SK-N-SH treated with all-trans-retinoic acid at 6 μM for 48 hours (cell line): ENCODE measurements around the gene ZBTB5.

ENCODE experiments used
- ARNTL ChIP-seq: fragments of 450-650 bp; formaldehyde crosslinking; IDR thresholded peaks from 2 replicates; pipeline ENCODE4 v1.5.0; 2020; ENCODE audit warnings: low read depth, mild to moderate bottlenecking, moderate library complexity, borderline replicate concordance
- BACH2 ChIP-seq: fragments of 250-450 bp; sonication (Bioruptor Pico); IDR thresholded peaks from 2 replicates; pipeline ENCODE4 v1.9.0; 2021; ENCODE audit warnings: mild to moderate bottlenecking, borderline replicate concordance
- CSDC2 ChIP-seq: fragments of 250-450 bp; sonication (Bioruptor Pico); IDR thresholded peaks from 2 replicates; pipeline ENCODE4 v1.5.0; 2020; ENCODE audit warnings: mild to moderate bottlenecking, moderate library complexity
- ESRRG ChIP-seq: fragments of 250-450 bp; sonication (Bioruptor Pico); IDR thresholded peaks from 2 replicates; pipeline ENCODE4 v1.6.1; 2021; ENCODE audit warnings: mild to moderate bottlenecking
- TOX ChIP-seq: fragments of 250-450 bp; sonication (Bioruptor Pico); IDR thresholded peaks from 2 replicates; pipeline ENCODE4 v1.8.0; 2021; ENCODE audit warnings: mild to moderate bottlenecking, moderate library complexity, borderline replicate concordance
- ZFP3 ChIP-seq: fragments of 250-450 bp; sonication (Bioruptor Pico); IDR thresholded peaks from 2 replicates; pipeline ENCODE4 v1.5.0; 2020; ENCODE audit warnings: mild to moderate bottlenecking, moderate library complexity
- ZFP30 ChIP-seq: fragments of 450-650 bp; formaldehyde crosslinking; IDR thresholded peaks from 2 replicates; pipeline ENCODE4 v1.5.0; 2022; ENCODE audit warnings: mild to moderate bottlenecking, moderate library complexity
- ZNF70 ChIP-seq: fragments of 450-650 bp; formaldehyde crosslinking; IDR thresholded peaks from 2 replicates; pipeline ENCODE4 v1.5.0; 2020; ENCODE audit warnings: mild to moderate bottlenecking, moderate library complexity
- ZNF8 ChIP-seq: fragments of 450-650 bp; formaldehyde crosslinking; IDR thresholded peaks from 2 replicates; pipeline ENCODE4 v1.5.0; 2020; ENCODE audit warnings: mild to moderate bottlenecking, moderate library complexity
- TF ChIP-seq, protein P1 (sequence below): fragments of 250-450 bp; sonication (Bioruptor Pico); IDR thresholded peaks from 2 replicates; pipeline ENCODE4 v1.8.0; 2020; ENCODE audit warnings: mild to moderate bottlenecking, moderate library complexity, borderline replicate concordance
- TF ChIP-seq, protein P2 (sequence below): fragments of 250-450 bp; sonication (Bioruptor Pico); IDR thresholded peaks from 2 replicates; pipeline ENCODE4 v1.8.0; 2021; ENCODE audit warnings: low read depth, mild to moderate bottlenecking, moderate library complexity, borderline replicate concordance
- TF ChIP-seq, protein P3 (sequence below): fragments of 250-450 bp; sonication (Bioruptor Pico); IDR thresholded peaks from 2 replicates; pipeline ENCODE4 v1.5.0; 2020; ENCODE audit warnings: mild to moderate bottlenecking, moderate library complexity

DNA sequence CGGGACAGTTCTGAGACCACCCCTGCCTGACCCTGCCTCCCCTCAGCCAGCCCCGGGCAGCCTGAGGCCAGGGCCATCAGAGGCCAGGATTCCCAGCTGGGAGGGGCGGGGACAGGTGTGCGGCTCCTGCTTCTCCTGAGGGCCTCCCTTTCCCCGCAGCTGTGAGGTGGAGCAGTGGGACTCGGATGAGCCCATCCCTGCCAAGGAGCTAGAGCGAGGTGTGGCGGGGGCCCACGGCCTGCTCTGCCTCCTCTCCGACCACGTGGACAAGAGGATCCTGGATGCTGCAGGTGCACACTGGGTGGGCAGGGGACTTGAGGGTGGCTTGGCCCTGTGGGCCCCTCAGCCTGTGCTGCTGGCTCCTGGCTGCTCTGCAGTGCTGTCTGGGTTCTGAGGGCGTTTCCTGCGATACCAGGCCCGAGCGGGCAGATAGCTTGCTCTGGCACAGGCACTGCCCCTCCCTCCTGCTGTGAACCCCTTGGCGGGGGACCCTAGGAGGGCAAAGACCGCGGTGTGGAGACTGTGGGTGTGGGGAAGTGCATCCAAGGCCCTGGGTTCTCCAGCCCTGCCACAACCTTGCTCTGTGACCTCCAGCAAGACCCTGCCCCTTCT lies 40.5 kb downstream of the ZBTB5 start:
- no peak for TF ChIP-seq ZNF70 (CRISPR knock-in tag)
- TF ChIP-seq ZFP30 (CRISPR knock-in tag) = no peak
- TF ChIP-seq, protein P1, sequence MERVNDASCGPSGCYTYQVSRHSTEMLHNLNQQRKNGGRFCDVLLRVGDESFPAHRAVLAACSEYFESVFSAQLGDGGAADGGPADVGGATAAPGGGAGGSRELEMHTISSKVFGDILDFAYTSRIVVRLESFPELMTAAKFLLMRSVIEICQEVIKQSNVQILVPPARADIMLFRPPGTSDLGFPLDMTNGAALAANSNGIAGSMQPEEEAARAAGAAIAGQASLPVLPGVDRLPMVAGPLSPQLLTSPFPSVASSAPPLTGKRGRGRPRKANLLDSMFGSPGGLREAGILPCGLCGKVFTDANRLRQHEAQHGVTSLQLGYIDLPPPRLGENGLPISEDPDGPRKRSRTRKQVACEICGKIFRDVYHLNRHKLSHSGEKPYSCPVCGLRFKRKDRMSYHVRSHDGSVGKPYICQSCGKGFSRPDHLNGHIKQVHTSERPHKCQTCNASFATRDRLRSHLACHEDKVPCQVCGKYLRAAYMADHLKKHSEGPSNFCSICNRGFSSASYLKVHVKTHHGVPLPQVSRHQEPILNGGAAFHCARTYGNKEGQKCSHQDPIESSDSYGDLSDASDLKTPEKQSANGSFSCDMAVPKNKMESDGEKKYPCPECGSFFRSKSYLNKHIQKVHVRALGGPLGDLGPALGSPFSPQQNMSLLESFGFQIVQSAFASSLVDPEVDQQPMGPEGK (CRISPR knock-in tag) = no peak
- no peak for TF ChIP-seq ARNTL (CRISPR knock-in tag)
- TF ChIP-seq CSDC2 (CRISPR knock-in tag) = no peak
- no peak for TF ChIP-seq ZNF8 (CRISPR knock-in tag)
- TF ChIP-seq, protein P2, sequence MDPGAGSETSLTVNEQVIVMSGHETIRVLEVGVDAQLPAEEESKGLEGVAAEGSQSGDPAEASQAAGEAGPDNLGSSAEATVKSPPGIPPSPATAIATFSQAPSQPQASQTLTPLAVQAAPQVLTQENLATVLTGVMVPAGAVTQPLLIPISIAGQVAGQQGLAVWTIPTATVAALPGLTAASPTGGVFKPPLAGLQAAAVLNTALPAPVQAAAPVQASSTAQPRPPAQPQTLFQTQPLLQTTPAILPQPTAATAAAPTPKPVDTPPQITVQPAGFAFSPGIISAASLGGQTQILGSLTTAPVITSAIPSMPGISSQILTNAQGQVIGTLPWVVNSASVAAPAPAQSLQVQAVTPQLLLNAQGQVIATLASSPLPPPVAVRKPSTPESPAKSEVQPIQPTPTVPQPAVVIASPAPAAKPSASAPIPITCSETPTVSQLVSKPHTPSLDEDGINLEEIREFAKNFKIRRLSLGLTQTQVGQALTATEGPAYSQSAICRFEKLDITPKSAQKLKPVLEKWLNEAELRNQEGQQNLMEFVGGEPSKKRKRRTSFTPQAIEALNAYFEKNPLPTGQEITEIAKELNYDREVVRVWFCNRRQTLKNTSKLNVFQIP (CRISPR knock-in tag) = no peak
- no peak for TF ChIP-seq TOX (CRISPR knock-in tag)
- TF ChIP-seq, protein P3, sequence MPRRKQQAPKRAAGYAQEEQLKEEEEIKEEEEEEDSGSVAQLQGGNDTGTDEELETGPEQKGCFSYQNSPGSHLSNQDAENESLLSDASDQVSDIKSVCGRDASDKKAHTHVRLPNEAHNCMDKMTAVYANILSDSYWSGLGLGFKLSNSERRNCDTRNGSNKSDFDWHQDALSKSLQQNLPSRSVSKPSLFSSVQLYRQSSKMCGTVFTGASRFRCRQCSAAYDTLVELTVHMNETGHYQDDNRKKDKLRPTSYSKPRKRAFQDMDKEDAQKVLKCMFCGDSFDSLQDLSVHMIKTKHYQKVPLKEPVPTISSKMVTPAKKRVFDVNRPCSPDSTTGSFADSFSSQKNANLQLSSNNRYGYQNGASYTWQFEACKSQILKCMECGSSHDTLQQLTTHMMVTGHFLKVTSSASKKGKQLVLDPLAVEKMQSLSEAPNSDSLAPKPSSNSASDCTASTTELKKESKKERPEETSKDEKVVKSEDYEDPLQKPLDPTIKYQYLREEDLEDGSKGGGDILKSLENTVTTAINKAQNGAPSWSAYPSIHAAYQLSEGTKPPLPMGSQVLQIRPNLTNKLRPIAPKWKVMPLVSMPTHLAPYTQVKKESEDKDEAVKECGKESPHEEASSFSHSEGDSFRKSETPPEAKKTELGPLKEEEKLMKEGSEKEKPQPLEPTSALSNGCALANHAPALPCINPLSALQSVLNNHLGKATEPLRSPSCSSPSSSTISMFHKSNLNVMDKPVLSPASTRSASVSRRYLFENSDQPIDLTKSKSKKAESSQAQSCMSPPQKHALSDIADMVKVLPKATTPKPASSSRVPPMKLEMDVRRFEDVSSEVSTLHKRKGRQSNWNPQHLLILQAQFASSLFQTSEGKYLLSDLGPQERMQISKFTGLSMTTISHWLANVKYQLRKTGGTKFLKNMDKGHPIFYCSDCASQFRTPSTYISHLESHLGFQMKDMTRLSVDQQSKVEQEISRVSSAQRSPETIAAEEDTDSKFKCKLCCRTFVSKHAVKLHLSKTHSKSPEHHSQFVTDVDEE = no peak
- TF ChIP-seq ESRRG = no peak
- no peak for TF ChIP-seq BACH2
- TF ChIP-seq ZFP3 (CRISPR knock-in tag) = no peak
